ENCODE data around the gene NOL12.
"Not testable (repeated sequence)": the region's sequence is repeated elsewhere in the genome, so short reads cannot be mapped to it uniquely, and the experiment has no call there.

The NOL12 gene

GRCh38 chr22:37717235-37717634, 31.1 kb downstream of the NOL12 start:
- not testable (repeated sequence) for DNase-seq

- not testable (repeated sequence) for DNase-seq
Measured at GRCh38 chr22:37717746-37718305, 31.7 kb downstream of the NOL12 start.

GRCh38 chr22:37725551-37726240, 39.6 kb downstream of the NOL12 start:
- DNase-seq = no peak

GRCh38 chr22:37726241-37726887, 40.2 kb downstream of the NOL12 start:
- no peak for DNase-seq

GRCh38 chr22:37728620-37729019, 42.5 kb downstream of the NOL12 start:
- no peak for DNase-seq

- DNase-seq = no peak
Measured at GRCh38 chr22:37731804-37732471, 45.8 kb downstream of the NOL12 start.

- DNase-seq = no peak
Measured at GRCh38 chr22:37732699-37733607, 46.8 kb downstream of the NOL12 start.

- no peak for DNase-seq
Measured at GRCh38 chr22:37733625-37734401, 47.7 kb downstream of the NOL12 start.

GRCh38 chr22:37734402-37734700, 48.2 kb downstream of the NOL12 start:
- DNase-seq = no peak

- DNase-seq = no peak
Measured at GRCh38 chr22:37734964-37735451, 48.9 kb downstream of the NOL12 start.

- no peak for DNase-seq
Measured at GRCh38 chr22:37739035-37739434, 52.9 kb downstream of the NOL12 start.

- DNase-seq = no peak
Measured at GRCh38 chr22:37739611-37740049, 53.5 kb downstream of the NOL12 start.

GRCh38 chr22:37740455-37741311, 54.5 kb downstream of the NOL12 start:
- DNase-seq = no peak

- DNase-seq = no peak
Measured at GRCh38 chr22:37741312-37741795, 55.2 kb downstream of the NOL12 start.

- no peak for DNase-seq
Measured at GRCh38 chr22:37742376-37743171, 56.4 kb downstream of the NOL12 start.
